NOMO-1 treated with dmso at 0.1 percent for 144 hours (cell line): ENCODE measurements around the gene LAMA2.
A peak's percentile ranks its signal among the peaks of the same experiment; 100 is the strongest.

Source experiments
- DNase-seq: peaks from one replicate; lab custom pipeline; 2025; ENCODE audit not compliant: unreplicated experiment; lab: John Stamatoyannopoulos, UW

The LAMA2 gene

GRCh38 chr6:129251669-129252376 lies 368.9 kb downstream of the LAMA2 start:
- peak; percentile 20 for DNase-seq

DNA sequence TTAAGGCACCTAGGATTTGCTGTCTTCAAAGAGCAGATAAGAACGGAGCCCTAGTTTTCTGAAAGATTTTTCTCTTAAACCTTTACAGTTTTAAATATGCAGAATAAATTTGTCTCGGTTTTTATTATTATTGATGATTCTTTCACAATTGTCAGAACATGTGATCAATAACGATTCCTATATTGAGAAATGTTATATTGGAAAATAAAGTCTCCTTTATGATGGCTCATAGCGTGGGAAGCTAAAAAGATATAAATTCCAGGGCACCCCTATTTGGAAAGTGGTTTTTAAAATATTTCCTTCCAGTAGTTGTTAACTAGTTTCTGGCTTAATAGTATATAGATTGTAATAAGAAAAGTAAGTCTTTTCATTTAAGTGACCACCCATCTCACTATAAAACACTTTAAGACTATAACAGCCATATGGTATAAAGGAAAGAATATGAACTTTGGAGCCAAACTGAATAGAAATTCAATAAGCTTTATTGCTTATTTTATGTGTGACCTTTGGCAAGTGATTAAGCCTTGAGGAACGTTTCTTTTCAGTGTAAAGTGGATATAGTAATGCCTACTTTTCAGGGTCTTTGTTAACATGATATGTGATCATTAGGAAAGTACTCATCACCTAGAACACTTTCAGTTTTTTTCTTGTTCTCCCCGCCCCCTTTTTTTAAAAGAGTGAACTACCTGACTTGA lies 369.6 kb downstream of the LAMA2 start:
- no peak for DNase-seq

GRCh38 chr6:129253242-129253641 lies 370.3 kb downstream of the LAMA2 start:
- DNase-seq: no peak

DNA sequence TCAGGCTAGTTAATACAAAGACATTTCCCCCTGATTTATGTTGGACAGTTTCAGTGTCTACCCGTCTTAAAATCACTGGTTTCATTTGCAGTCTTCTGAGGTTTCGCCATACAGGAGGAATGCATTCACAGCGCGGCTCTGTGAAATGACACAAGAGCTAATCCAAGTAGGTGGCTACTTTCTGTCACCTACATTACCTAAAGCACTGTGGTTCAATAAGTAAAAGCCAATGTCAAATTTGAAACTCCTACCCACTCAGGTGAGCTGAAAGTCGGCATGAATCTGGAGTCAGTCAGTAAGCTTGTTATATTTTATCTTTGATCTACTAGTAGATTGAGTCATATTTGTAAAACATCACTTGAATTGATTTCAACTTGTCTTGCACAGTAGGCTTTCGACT lies 370.8 kb downstream of the LAMA2 start:
- no peak for DNase-seq

DNA sequence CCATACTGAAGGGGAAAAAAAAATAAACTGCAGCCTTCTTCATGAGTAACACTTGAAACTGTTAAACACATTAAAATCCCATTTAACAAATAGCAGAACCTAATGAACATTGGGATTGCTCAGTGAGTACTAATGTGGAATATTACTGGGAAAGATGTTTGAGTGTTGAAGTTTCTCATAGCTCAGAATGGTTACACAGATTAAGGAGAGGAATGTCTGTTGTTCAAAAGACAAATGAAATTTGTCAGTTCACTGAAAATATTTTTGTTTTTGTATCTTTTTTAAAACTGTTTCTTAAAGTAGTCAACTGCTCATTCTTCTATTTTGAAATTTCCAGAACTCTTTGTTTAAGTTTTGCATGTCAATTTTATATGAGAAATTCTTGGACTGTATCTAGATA lies 374.3 kb downstream of the LAMA2 start:
- no peak for DNase-seq

- no peak for DNase-seq
Observed at GRCh38 chr6:129262661-129263060, 379.7 kb downstream of the LAMA2 start.

GRCh38 chr6:129263176-129263575 lies 380.2 kb downstream of the LAMA2 start:
- DNase-seq: no peak

- DNase-seq: no peak
Observed at GRCh38 chr6:129264480-129265045, 381.6 kb downstream of the LAMA2 start.

- no peak for DNase-seq
Observed at GRCh38 chr6:129267028-129267427, 384.1 kb downstream of the LAMA2 start.

DNA sequence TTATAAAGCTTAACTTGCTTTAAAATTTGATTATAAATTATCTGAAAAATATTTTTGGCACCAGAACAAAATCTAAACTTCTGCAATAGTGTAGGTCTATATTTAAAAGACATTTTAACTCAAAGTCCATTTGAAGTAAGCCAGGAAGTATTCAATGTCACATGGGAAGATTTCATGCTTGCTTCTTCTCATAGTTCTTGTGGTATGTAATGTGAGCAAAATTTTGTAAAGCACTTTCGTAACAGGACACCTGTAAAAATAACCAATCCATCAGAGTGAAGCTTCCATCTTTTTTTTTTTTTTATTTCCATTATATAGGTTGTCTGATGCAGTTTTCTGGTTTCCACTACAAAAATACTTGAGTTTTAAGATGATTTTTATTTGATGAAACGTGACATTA lies 386.1 kb downstream of the LAMA2 start:
- DNase-seq: no peak

GRCh38 chr6:129269891-129270290 lies 387.0 kb downstream of the LAMA2 start:
- DNase-seq: no peak

GRCh38 chr6:129270450-129270849 lies 387.5 kb downstream of the LAMA2 start:
- no peak for DNase-seq

- DNase-seq: no peak
Observed at GRCh38 chr6:129273161-129273560, 390.2 kb downstream of the LAMA2 start.

- DNase-seq: no peak
Observed at GRCh38 chr6:129276461-129276860, 393.5 kb downstream of the LAMA2 start.

DNA sequence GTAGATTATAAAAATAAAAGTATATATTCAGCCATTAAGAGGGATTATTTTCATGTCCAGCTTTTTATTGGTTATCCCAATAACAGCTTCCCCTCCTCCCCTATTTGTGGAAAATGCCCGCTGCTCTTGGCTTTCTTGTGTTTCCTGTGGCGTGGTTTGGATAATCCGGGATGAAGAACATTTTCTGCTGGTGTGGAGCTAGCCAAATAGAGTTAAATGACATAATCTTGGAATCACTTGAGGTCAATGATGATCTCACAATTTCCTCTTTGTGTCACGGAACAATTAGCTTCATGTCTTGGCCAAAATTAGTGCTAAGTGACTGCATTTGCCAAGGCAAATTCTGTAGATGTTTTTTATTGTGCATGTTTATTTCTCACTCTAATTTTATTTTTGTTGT lies 394.0 kb downstream of the LAMA2 start:
- DNase-seq: no peak

GRCh38 chr6:129279343-129280292 lies 396.7 kb downstream of the LAMA2 start:
- no peak for DNase-seq

- no peak for DNase-seq
Observed at GRCh38 chr6:129280293-129280644, 397.3 kb downstream of the LAMA2 start.

GRCh38 chr6:129280749-129281148 lies 397.8 kb downstream of the LAMA2 start:
- no peak for DNase-seq

DNA sequence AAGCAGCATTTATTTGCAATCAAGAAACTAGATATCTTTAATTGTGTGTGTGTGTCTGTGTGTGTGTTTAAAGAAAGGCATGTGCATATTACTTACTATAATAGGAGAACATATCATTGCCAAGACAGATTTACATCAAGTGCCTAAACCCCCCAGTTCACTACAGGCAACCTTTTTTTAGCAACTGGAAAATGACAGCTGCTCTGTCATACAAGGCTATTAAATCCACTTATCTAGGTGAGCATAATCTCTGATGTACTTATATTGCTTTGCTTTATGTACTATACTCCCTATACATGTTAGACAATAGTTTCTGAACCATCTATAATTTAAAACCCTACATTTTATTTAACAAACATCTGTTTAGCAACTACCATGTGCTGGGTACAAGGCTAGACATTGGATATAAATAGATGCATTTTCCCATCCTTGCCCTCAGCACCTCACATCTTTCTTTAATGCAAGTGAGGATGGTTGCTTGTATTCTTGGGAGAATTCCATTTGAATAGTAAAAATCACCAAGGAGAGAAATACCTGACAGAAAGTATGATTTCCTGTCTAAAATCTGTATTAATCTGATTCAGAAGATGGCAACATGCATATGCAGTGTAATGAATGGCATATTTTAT lies 398.3 kb downstream of the LAMA2 start:
- DNase-seq: no peak

- no peak for DNase-seq
Observed at GRCh38 chr6:129282019-129282418, 399.1 kb downstream of the LAMA2 start.

DNA sequence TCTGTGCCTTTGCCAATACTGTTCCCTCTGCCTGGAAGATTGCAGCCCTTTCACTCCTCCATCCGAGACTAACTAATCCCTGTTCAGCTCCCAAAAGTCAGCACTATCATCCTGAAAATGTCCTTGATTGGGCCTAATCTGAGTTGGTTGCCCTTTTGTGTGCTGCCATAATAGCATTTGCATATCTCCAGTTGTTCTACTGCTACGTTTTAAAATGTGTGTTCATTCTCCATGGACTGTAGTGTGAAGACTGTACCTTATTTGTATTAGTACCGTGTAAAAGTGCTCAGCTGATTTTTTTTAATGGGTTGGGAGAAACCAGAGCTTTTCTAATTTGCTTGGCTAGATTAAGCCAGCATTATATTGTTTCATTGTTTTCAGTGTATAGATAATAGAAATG lies 401.3 kb downstream of the LAMA2 start:
- DNase-seq: no peak
